CD4-positive, alpha-beta memory T cell (primary cell): ENCODE data around the gene INSYN2B. TPM values are rescaled to one million over a fixed set of nuclear protein-coding genes. Genes with fewer than 3 reads are reported as not detected.

Source experiments
- CTCF ChIA-PET: fragments of 350-600 bp; sonication (Branson Sonifier 250); formaldehyde crosslinking; loops from one replicate; lab custom pipeline; 2021; ENCODE audit warnings: inconsistent platforms; ENCODE audit not compliant: partially characterized antibody; lab: Charles Lee
- POLR2A ChIA-PET: fragments of 350-600 bp; sonication (Branson Sonifier 250); formaldehyde crosslinking; loops from one replicate; lab custom pipeline; 2021; ENCODE audit not compliant: partially characterized antibody; lab: Charles Lee
- DNase-seq, 5 donors: peaks; one replicate each; pipeline versions ENCODE4 v3.0.0 to v3.0.0-alpha.2; 2020 to 2022; ENCODE audit warnings: mixed read lengths in 1 of 5
- H3K27ac ChIP-seq: one replicate; pipeline ENCODE4 v1.7.0; 2013; ENCODE audit warnings: low read depth, low read length
- H3K27me3 ChIP-seq: 2 replicates; pipeline ENCODE4 v1.7.0; 2013; ENCODE audit warnings: mild to moderate bottlenecking, low read length, moderate library complexity; ENCODE audit not compliant: insufficient read depth
- H3K36me3 ChIP-seq: 2 replicates; pipeline ENCODE4 v1.7.0; 2013; ENCODE audit warnings: mild to moderate bottlenecking, low read length, moderate library complexity; ENCODE audit not compliant: insufficient read depth
- H3K4me1 ChIP-seq: 2 replicates; pipeline ENCODE4 v1.7.0; 2013; ENCODE audit warnings: mild to moderate bottlenecking, low read length, moderate library complexity; ENCODE audit not compliant: insufficient read depth
- H3K4me3 ChIP-seq, 2 donors: one replicate each; pipeline ENCODE4 v1.7.0; 2013; ENCODE audit warnings: low read length in 2 of 2, mild to moderate bottlenecking in 1 of 2
- H3K9me3 ChIP-seq, 2 donors: one replicate each; pipeline ENCODE4 v1.7.0; 2013; ENCODE audit warnings: low read length in 2 of 2, control low read depth in 1 of 2; ENCODE audit not compliant: control insufficient read depth in 1 of 2
- H3K27ac Mint-ChIP-seq, 7 donors: one replicate each; pipeline ENCODE4 v1.8.0; 2020 to 2021; ENCODE audit warnings: mixed read lengths in 7 of 7, mild to moderate bottlenecking in 6 of 7, inconsistent platforms in 3 of 7, moderate library complexity in 3 of 7
- H3K27me3 Mint-ChIP-seq, 2 donors: one replicate each; pipeline ENCODE4 v1.8.0; 2020 to 2021; ENCODE audit warnings: mixed read lengths in 2 of 2
- H3K36me3 Mint-ChIP-seq, 2 donors: one replicate each; pipeline ENCODE4 v1.8.0; 2020 to 2021; ENCODE audit warnings: mixed read lengths in 2 of 2, inconsistent platforms in 1 of 2, mild to moderate bottlenecking in 1 of 2
- H3K4me1 Mint-ChIP-seq, 4 donors: one replicate each; pipeline ENCODE4 v1.8.0; 2020 to 2021; ENCODE audit warnings: mixed read lengths in 4 of 4, mild to moderate bottlenecking in 1 of 4
- H3K4me3 Mint-ChIP-seq, 8 donors: one replicate each; pipeline ENCODE4 v1.8.0; 2020 to 2021; ENCODE audit warnings: mixed read lengths in 8 of 8, mild to moderate bottlenecking in 7 of 8, moderate library complexity in 6 of 8, inconsistent platforms in 3 of 8
- H3K9me3 Mint-ChIP-seq, 8 donors: one replicate each; pipeline ENCODE4 v1.8.0; 2020 to 2021; ENCODE audit warnings: mixed read lengths in 8 of 8, mild to moderate bottlenecking in 5 of 8, inconsistent platforms in 3 of 8, moderate library complexity in 1 of 8
- intact Hi-C: fragments of 100-400 bp; cut with micrococcal nuclease; formaldehyde crosslinking; loops from one replicate; pipeline ENCODE4 v1.15.1; 2023
- polyA plus RNA-seq, 2 donors: library from polyadenylated mRNA; unstranded; fragments of 300-500 nt; fragmentation: Illumina TruSeq; gene quantifications; one replicate each; pipeline ENCODE4 v1.2.3, GENCODE V29; 2021
- total RNA-seq, 2 experiments: library from RNA; stranded (reverse); gene quantifications; one replicate each; pipeline ENCODE4 v1.2.3, GENCODE V29; 2021

INSYN2B gene
- total and polyA plus RNA-seq, 4 experiments from 2014 or later: not detected

GRCh38 chr5:169938439-169938838 lies 41.9 kb downstream of the INSYN2B start:
- Mint-ChIP-seq H3K36me3 (peaks cover 7 to 26% of the 10 kb centered on the region in 2 donors), H3K4me1 (peaks cover 31 to 41% (median 35%) of the 10 kb centered on the region in 4 donors), H3K9me3 (no peaks in the 10 kb centered on the region), H3K4me3 (no peak overlapping the region), H3K27ac (no peak overlapping the region), H3K27me3 (no peaks in the 10 kb centered on the region)
- Histone ChIP-seq H3K27ac (no peak overlapping the region), H3K36me3 (peaks cover 7% of the 10 kb centered on the region), H3K4me1 (peaks cover 28% of the 10 kb centered on the region), H3K27me3 (no peaks in the 10 kb centered on the region), H3K4me3 (no peak overlapping the region), H3K9me3 (no peaks in the 10 kb centered on the region)
- CTCF ChIA-PET: interaction anchor here (0.8 kb wide), 1 partner anchor 52 kb away, joined by 3 read pairs; no protein-coding TSS in a partner anchor
- POLR2A ChIA-PET: no interaction called here
- no peak for DNase-seq
- intact Hi-C loops: no loop called here

- Mint-ChIP-seq H3K4me3 (peak overlapping the region in 4 of 8 donors; percentile 9 to 36 (median 30)), H3K36me3 (peaks cover 18 to 39% of the 10 kb centered on the region in 2 donors), H3K27ac (peak overlapping the region in 4 of 7 donors; percentile 24 to 74 (median 51)), H3K27me3 (no peaks in the 10 kb centered on the region), H3K9me3 (no peaks in the 10 kb centered on the region), H3K4me1 (peaks cover 50 to 64% (median 52%) of the 10 kb centered on the region in 4 donors)
- Histone ChIP-seq H3K9me3 (no peaks in the 10 kb centered on the region), H3K4me3 (no peak overlapping the region), H3K27ac (no peak overlapping the region), H3K27me3 (no peaks in the 10 kb centered on the region), H3K4me1 (peaks cover 32% of the 10 kb centered on the region), H3K36me3 (peaks cover 7% of the 10 kb centered on the region)
- ChIA-PET POLR2A (no interaction called here), CTCF (no interaction called here)
- intact Hi-C loops: no loop called here
- peak in 1 of 5 donors; percentile 4 for DNase-seq
Observed at GRCh38 chr5:169935762-169936161, 44.5 kb downstream of the INSYN2B start.

- Mint-ChIP-seq H3K9me3 (no peaks in the 10 kb centered on the region), H3K27me3 (no peaks in the 10 kb centered on the region), H3K27ac (peak overlapping the region in 5 of 7 donors; percentile 24 to 74 (median 31)), H3K4me1 (peaks cover 54 to 71% (median 57%) of the 10 kb centered on the region in 4 donors), H3K4me3 (peak overlapping the region in 6 of 8 donors; percentile 9 to 76 (median 36)), H3K36me3 (peaks cover 22 to 41% of the 10 kb centered on the region in 2 donors)
- no peaks in the 10 kb centered on the region for H3K27me3 ChIP-seq
- ChIA-PET POLR2A (no interaction called here), CTCF (no interaction called here)
- H3K9me3 ChIP-seq: no peaks in the 10 kb centered on the region
- H3K36me3 ChIP-seq: peaks cover 7% of the 10 kb centered on the region
- DNase-seq: no peak
- intact Hi-C loops: no loop called here
- no peak overlapping the region for H3K27ac ChIP-seq
- H3K4me3 ChIP-seq: no peak overlapping the region
- H3K4me1 ChIP-seq: peaks cover 32% of the 10 kb centered on the region
Observed at GRCh38 chr5:169934990-169935389, 45.3 kb downstream of the INSYN2B start.

DNA sequence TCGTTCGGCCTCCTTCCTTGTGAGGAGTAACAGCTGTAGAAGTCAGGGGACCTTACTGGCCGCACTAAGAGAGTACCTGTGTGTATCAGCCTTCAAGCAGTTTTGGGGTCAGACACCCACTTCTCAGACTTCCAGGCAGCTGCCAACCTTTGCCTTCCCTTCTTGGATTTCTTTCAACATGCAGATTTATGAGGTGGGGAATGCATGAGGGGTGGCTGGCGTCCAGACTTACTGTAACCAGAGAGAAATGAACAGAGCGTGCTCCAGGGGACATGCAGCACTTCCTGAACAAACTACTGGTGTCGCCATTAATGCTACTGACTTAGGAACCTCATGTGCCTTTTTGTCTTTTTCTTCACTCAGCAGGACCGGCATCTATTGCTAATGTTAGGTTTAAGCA lies 46.7 kb downstream of the INSYN2B start:
- intact Hi-C loops: no loop called here
- peak overlapping the region in 4 of 7 donors; percentile 7 to 40 (median 27) for H3K27ac Mint-ChIP-seq
- Histone ChIP-seq H3K27me3 (no peaks in the 10 kb centered on the region), H3K9me3 (no peaks in the 10 kb centered on the region), H3K4me1 (peaks cover 32% of the 10 kb centered on the region), H3K27ac (no peak overlapping the region), H3K4me3 (no peak overlapping the region), H3K36me3 (peaks cover 7% of the 10 kb centered on the region)
- peak overlapping the region in 2 of 8 donors; percentile 26 to 38 for H3K4me3 Mint-ChIP-seq
- peaks cover 54 to 71% (median 64%) of the 10 kb centered on the region in 4 donors for H3K4me1 Mint-ChIP-seq
- POLR2A ChIA-PET: no interaction called here
- H3K9me3 Mint-ChIP-seq: no peaks in the 10 kb centered on the region
- peaks cover 21 to 41% of the 10 kb centered on the region in 2 donors for H3K36me3 Mint-ChIP-seq
- H3K27me3 Mint-ChIP-seq: no peaks in the 10 kb centered on the region
- CTCF ChIA-PET: no interaction called here
- no peak for DNase-seq

DNA sequence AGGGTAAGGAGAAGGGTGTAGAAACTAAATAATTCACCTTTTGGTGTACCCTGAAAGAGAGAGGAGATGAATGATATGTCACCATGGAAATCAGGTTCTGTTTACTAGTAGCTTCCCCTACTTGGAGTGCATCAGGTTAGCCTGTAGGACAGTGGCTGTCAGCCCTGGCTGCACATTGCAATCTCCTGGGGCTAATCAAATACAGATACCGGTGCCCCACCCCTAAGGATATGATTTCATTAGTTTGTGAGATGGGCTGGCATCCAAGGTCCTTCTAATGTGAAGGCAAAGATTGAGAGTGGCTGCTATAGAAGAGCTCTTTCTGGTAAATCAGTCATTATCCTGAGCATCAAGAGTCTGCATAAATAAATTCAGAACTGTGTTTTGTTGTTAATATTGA lies 47.2 kb downstream of the INSYN2B start:
- POLR2A ChIA-PET: no interaction called here
- H3K27me3 Mint-ChIP-seq: no peaks in the 10 kb centered on the region
- H3K27ac ChIP-seq: no peak overlapping the region
- no peak overlapping the region for H3K4me3 ChIP-seq
- H3K9me3 Mint-ChIP-seq: no peaks in the 10 kb centered on the region
- peak overlapping the region in 1 of 8 donors; percentile 8 for H3K4me3 Mint-ChIP-seq
- H3K9me3 ChIP-seq: no peaks in the 10 kb centered on the region
- DNase-seq: no peak
- H3K36me3 Mint-ChIP-seq: peaks cover 22 to 45% of the 10 kb centered on the region in 2 donors
- peak overlapping the region in 5 of 7 donors; percentile 13 to 47 (median 30) for H3K27ac Mint-ChIP-seq
- CTCF ChIA-PET: no interaction called here
- peaks cover 58 to 74% (median 67%) of the 10 kb centered on the region in 4 donors for H3K4me1 Mint-ChIP-seq
- peaks cover 32% of the 10 kb centered on the region for H3K4me1 ChIP-seq
- H3K27me3 ChIP-seq: no peaks in the 10 kb centered on the region
- intact Hi-C loops: no loop called here
- peaks cover 4% of the 10 kb centered on the region for H3K36me3 ChIP-seq

DNA sequence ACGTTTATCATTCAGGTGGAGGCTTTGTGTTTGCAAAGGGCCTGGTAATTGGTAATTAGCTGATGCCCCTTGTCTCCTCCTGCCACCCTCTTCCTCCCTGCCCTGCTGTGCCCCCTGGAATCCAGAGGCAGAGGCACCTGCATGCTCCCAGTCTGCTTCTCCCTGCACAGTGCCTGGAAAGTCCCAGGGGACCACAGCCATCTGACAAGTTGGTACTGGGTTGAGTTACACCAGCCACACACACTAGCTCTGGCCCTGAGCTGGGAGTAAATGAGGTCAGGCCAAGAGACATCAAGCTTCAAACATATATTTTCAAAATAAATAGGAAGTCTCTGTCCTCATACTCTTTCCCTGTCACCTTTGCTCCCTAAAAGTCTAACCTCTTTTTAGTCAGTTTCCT lies 56.3 kb downstream of the INSYN2B start:
- no peaks in the 10 kb centered on the region for H3K27me3 ChIP-seq
- peaks cover 13 to 43% (median 35%) of the 10 kb centered on the region in 4 donors for H3K4me1 Mint-ChIP-seq
- no peak overlapping the region for H3K27ac Mint-ChIP-seq
- POLR2A ChIA-PET: no interaction called here
- no peak overlapping the region for H3K4me3 ChIP-seq
- DNase-seq: no peak
- no peaks in the 10 kb centered on the region for H3K9me3 Mint-ChIP-seq
- no peak overlapping the region for H3K4me3 Mint-ChIP-seq
- no peaks in the 10 kb centered on the region for H3K36me3 ChIP-seq
- H3K27me3 Mint-ChIP-seq: no peaks in the 10 kb centered on the region
- H3K36me3 Mint-ChIP-seq: peaks cover 47 to 66% of the 10 kb centered on the region in 2 donors
- CTCF ChIA-PET: no interaction called here
- H3K27ac ChIP-seq: no peak overlapping the region
- no peaks in the 10 kb centered on the region for H3K9me3 ChIP-seq
- no peaks in the 10 kb centered on the region for H3K4me1 ChIP-seq
- intact Hi-C loops: no loop called here

GRCh38 chr5:169922474-169922873 lies 57.8 kb downstream of the INSYN2B start:
- intact Hi-C loops: no loop called here
- no peaks in the 10 kb centered on the region for H3K9me3 Mint-ChIP-seq
- no peak for DNase-seq
- no peak overlapping the region for H3K4me3 ChIP-seq
- POLR2A ChIA-PET: interaction anchor here (1.0 kb wide), 1 partner anchor 9 kb away, joined by 3 read pairs; no protein-coding TSS in a partner anchor
- no peaks in the 10 kb centered on the region for H3K27me3 Mint-ChIP-seq
- H3K36me3 Mint-ChIP-seq: peaks cover 48 to 59% of the 10 kb centered on the region in 2 donors
- no peak overlapping the region for H3K27ac ChIP-seq
- peaks cover 13 to 35% (median 30%) of the 10 kb centered on the region in 4 donors for H3K4me1 Mint-ChIP-seq
- H3K36me3 ChIP-seq: no peaks in the 10 kb centered on the region
- no peak overlapping the region for H3K4me3 Mint-ChIP-seq
- H3K9me3 ChIP-seq: no peaks in the 10 kb centered on the region
- no peak overlapping the region for H3K27ac Mint-ChIP-seq
- no peaks in the 10 kb centered on the region for H3K27me3 ChIP-seq
- CTCF ChIA-PET: interaction anchor here (1.3 kb wide), 1 partner anchor 9 kb away, joined by 4 read pairs; no protein-coding TSS in a partner anchor
- H3K4me1 ChIP-seq: no peaks in the 10 kb centered on the region
